Endometrium (tissue), 2 donors: ENCODE measurements around the gene MOK.

Experiments used
- FAIRE-seq: peaks from 2 replicates; lab custom pipeline; 2012; peaks lifted over from hg19 to GRCh38; lab: Jason Lieb, UNC
- donor health status: control.
- donor health status: control.

Gene MOK

DNA sequence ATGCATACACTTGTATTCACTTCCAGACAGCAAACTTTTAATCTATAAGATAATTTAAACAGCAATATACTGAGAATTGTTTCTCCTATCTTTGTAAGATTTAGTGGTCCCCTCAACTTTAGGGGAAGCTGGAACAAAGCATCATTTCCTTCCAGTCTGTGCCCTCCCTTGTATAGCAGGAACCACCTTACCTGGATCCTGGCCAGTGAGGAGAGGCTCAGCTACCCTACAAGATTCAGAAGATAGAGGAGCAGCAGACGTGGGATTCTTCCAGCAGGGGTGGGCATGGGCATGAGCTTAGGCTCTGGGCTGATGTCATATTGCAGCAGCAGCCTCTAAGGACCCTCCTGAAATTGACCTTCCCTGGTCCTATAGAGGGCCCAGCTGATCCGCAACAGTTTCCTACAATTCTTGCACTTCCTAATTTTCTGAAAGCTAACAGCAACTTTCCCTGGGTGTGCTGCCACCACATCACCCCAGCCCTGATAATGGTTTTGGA is 21.3 kb downstream of the MOK start:
- no peak for FAIRE-seq

DNA sequence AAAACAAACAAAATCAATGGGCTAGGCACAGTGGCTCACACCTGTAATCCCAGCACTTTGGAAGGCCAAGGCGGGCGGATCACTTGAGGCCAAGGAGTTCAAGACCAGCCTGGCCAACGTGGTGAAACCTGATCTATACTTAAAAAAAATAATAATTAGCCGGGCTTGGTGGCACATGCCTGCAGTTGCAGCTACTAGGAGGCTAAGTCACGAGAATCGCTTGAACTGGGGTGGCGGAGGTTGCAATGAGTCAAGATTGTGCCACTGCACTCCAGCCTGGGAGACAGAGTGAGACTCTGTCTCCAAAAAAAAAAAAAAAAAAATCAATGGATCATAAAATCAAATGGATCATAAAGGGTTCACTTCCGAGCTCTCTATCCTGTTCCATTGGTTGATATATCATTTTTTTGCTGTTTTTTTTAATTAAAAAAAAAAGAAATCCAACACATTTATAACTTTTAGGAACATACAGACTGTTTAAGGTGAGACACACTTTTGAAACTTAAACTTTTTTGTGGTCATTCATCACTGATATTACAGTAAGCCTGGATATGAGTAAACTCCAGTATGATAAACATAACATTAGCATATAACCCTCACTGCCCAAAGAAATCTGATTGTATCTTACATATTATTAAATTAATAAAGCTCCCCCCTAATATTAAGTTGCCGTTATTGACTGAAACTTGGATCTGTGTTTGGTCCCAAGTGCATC is 22.1 kb downstream of the MOK start:
- FAIRE-seq: no peak

DNA sequence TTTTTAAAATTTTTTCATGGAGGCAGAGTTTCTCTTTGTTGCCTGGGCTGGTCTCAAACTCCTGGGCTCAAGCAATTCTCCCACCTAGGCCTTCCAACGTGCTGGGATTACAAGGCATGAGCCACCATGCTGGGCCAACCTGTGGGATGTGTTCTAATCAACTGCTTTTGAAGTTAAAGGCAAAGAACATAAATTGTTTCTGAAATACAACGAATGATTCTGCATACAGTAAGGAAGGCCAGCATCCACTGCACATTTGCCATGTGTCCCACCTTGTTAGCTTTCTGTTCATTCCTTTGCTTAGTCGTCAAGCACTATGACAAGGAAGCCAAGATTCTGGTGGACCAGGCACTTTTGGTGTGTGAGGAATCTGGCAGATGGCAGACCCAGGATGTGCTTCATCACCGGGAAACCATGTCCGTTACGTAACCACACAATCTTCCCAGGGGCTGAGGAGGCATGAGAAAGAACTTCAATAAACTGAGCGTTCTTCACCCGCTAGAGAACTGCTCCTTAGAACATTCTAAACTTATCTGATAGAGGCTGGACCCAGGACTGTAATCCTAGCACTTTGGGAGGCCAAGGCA is 24.5 kb downstream of the MOK start:
- no peak for FAIRE-seq

DNA sequence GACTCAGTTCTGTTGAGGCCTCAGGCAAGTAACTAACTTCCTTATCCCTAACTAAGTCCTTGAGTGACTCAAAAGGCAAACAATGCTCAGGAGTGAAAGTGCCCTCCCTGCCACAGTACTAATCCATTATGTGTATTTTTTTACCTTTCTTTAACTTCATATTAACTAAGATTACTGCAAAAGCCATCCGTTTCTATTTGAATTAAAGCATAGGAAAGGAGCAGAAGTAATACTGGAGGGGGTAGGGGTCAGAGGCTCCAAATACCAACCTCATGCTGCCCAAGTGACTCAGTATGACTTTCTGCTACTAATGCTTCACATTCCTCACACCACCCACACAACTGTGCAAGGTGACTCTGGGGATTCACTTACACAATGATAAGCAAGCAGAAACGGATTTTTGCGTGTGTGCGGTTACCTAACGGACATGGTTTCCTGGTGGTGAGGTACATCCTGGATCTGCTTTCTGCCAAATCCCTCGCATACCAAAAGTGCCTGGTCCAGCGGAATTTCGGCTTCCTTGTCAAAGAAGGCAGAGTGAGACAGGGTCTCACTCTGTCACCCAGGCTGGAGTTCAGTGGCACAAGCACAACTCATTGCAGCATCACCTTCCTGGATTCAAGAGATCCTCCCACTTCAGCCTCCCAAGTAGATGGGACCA is 25.1 kb downstream of the MOK start:
- FAIRE-seq: no peak

DNA sequence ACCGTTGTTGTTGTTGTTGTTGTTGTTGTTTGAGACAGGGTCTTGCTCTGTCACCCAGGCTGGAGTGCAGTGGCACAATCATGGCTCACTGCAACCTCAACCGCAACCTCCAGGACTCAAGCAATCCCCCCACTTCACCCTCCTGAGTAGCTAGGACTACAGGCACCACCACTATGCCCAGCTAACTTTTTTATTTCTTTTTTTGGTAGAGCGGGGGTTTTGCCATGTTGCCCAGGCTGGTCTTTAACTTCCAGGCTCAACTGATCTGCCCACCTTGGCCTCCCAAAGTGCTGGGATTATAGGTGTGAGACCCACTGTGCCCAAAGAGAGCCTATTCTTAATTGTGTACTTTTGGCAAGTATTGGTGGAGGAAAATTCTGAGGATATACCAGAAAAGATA is 25.7 kb downstream of the MOK start:
- FAIRE-seq: no peak

DNA sequence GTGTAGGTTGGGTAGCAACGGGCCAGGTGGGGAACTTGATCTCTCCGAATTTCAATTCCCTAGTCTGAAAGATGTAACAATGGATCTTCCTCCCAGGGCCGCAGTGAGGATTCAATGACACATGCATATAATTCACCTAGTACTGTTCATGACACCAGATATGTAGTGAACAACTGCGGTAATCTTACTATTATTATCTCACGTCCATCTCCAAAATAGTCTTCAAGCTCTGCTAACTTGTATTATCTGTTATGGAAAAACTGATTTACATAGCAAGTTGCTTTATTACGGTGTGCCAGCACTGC is 26.4 kb downstream of the MOK start:
- no peak for FAIRE-seq

DNA sequence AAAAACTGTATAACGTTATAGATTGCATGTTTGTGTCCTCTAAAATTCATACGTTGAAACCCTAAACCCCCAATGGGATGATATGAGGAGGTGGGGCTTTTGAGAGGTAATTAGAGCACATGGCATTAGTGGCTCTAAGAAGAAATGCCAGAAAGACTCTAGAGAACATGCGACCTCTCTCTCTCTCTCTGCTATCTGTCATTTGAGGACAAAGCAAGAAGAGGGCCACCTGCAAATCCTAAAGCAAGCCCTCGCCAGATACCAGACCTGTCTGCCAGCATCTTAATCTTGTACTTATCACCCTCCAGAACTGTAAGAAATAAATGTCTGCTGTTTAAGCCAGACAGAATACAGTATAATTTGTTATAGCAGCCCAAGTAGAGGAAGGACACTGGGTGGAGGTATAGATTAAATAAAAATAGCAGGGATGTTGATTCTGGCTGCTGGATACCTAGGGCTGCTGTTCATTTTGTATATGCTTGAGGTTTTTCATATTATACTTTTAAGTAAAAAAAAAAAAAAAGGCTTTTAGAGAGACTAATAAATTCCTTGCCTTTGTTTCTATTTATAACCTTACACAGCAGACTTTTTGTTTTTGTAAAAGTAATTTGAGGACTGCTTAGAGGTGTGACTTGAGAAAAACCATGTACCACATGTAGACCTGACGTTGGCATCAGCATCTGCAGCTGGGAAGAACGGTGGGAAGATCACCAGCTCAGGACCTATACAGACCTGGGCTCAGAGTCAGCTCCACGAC is 26.9 kb downstream of the MOK start:
- FAIRE-seq: no peak

DNA sequence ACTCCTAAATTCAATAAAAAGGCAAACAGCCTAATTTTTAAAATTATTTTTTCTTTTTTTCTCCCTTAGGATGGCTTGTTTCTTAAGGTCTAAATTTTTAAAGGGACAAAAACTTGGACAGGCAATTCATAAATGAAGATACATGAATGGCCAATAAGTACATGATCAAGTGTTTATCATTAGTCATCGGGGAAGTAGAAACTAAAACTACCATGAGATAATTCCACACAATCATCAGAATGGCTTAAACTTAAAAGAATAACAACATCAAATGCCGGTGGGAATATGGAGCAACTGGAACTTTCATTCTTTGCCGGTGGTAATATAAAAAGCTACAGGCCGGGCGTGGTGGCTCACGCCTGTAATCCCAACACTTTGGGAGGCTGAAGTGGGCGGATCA is 29.1 kb downstream of the MOK start:
- FAIRE-seq: no peak

DNA sequence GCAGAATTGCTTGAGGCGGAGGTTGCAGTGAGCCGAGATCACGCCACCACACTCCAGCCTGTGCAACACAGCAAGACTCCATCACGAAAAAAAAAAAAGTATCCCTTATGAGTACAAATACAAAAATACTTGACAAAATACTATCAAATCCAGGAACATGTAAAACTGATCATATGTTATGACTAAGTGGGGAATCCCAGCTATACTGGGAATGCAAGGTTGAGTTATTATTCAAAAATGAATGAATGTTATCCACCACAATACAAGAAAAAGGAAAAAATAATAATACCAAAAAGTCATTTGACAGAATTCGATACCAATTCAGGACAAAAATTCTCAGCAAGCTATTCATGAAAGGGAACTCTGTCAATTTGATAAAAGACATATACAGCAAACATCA is 32.6 kb downstream of the MOK start:
- FAIRE-seq: no peak

DNA sequence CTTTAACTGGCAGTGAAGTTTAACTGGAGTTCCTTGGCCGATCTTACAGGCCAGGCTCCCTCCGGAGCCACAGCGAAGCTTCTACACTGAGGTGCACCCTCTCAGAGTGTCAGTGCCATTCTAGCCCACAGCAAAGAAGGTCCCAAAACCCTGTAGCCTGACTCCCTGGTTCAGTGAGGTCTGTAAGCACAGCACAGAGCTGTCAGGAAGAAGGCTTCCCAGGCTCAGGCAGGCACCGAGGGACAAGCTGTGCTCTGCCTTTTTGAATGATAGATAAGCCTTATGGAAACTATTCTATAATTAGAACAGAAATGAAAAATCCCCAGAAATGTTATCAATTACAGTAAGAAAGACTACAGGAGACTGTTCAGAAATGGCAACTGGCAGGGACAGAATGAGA is 40.2 kb downstream of the MOK start:
- FAIRE-seq: no peak

DNA sequence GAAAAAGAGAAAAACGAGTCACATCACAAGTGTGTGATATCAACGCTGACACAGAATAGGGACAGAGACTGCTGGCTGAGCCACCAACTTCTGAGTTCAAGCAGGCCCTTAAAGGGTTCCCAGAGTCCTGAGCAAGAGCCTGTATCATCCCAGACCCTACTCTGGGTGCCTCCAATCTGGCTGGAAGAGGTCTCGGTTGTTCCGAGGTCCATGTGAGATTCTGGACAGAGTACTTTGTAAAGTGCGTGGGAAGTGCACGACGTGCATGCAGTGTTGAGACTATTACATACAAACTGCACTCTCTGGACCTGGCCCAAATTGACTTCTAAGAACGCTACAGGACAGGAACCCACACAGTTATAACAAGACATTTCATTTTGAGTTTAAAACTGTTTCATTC is 40.6 kb downstream of the MOK start:
- no peak for FAIRE-seq

DNA sequence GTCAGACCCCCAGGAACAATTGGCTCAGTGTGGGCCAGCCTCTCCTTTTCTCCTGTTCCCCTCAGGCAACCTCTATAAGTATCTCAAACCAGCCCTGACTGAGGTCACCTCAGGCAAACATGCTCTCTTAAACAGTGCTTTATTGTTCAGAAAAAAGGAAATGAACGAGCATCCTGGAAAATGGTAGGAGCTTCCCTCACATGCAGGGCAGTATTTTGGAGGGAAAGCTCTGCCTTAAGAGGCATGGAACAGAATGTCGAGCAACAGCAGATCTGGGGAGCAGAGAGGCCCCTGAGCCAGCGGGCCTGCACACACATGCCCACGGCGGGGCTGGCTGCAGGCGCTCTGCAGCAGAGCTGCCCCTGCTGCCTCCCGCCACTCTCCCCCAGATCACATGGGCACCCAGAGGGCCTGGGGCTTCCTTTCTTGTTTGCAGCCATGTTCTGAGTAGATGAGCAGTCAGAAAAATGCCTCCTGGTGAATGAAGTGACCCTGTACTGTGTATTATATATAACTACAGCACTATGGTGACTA is 42.0 kb downstream of the MOK start:
- FAIRE-seq: no peak

DNA sequence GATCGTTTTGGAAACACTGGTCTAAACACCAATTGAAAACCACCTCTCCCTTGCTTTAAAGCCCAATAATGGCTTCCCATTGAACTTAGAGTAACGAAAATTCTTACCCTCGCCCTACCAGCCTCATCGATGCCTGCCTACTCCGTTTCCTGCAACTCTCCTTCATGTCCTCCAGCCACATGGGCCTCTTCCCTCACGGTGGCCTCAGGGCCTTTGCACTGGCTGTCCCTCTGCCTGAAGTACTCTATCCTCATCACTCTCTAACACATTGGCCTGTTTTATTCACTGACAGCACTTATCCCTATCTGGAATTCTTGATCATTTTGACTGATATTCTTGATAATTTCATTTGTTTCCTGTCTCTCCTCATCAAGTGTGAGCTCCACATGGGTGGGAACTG is 46.8 kb downstream of the MOK start:
- no peak for FAIRE-seq

DNA sequence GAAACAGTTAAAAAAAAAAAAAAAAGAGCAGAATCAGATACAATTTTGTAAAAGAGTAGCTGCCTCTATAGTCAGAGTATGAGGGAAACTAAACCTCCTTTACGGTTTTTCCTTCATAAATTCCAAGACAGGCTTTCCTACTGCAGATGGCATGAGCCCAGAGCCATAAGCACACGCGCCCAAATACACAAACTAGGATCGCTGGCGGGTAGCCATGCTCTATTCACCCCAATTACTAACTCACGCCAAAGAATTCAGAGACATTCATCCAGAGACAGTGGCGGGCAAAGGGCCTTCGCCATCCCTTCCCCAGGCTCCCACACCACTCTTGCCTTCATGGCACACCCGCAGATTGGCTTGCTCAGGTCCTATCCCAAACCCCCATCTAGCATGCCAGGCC is 48.2 kb downstream of the MOK start:
- no peak for FAIRE-seq

DNA sequence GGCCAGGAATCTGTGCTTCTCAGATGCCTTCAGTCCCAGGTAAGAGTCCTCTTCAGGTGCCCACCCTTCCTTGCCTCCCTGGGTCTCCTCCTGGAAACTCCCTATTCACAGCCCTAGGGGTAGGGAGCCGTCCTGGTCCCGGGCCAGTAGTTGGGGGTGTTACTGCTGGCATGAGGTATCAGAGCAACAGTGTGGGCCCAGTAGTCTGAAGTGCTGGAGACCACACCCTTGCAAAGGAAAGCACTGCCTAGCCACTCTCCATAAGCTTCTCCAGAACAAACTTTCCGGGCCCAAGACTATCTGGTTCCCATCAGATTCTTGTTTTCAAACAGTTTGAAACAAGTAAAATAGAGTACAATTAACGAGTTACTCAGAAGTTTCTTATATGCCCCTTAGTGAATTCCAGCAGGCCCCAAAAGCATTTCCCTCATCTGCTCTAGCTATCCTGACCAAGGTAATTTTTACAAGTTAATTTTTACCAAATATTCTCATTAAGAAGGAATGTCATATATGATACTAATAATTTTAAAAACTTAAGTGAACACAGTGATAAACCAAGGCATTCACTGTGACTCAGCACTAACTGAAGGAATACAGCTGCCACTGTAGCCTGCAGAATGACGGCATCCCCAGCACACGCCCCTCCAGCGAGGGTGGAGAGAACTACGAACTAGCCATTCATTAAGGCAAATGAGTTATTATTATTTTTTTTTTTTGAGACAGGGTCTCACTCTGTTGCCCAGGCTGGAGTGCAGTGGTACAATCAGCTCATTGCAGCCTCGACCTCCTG is 49.4 kb downstream of the MOK start:
- no peak for FAIRE-seq

DNA sequence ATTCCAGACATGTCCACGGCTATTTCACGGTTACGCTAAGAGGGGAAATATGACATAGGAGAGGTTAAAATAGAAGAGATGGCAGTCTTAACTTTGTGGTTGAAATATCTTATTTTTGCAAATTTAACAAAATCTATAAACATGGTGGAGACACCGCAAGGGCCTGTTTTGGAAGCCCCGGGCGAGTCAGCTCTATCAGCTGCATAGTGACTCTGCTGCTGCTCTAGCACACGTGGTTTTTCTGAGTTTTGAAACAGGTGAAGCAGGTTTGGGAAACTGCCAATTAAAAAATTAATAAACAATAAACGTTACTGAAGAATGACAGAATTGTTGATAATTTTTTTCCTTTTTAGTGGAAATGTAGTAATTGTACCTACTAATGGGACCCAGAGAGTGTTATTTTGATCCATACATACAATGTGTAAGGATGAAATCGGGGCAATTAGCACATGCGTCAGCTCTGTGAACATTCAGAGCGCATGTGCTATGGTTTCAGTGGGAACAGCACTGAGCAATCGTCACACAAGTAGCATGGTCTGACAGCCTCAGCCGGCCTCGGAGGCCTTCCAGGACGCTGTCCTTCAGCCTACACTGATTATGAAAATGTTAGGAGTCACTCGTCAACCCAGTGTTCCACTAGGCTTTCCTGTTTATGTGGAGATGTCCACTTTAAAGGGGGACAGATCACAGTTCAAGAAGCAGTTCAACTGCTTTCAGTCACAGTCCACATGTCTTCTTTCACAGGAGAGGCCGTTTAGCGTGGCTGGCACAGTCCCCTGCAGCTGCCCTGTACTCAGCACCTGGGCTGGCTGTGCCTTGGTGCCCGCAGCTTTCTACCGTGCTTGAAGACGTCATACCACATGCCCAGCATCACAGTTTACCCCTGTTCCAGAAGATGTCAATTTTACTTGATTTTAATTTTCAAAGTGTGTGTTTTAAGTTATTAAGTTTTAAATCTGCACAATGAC is 51.8 kb downstream of the MOK start:
- no peak for FAIRE-seq

DNA sequence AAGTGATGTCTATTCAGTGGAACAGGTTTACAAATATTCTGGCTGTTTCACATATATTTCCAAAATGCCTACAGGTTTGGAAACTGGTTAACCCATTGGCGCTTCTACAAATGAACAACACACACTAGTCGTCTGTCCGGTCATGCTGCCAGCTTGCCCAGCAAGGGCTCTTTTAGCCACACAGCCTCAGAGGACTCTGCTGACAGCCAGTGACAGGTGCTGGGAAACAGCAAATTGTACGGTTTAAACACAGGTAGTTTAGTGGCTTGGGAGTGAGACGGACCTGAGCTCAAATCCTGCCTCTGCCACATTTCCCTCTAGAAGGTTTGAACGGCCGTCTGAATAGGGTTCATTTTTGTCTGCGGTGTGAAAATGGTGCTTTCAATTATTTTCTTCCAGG is 53.8 kb downstream of the MOK start:
- FAIRE-seq: no peak

DNA sequence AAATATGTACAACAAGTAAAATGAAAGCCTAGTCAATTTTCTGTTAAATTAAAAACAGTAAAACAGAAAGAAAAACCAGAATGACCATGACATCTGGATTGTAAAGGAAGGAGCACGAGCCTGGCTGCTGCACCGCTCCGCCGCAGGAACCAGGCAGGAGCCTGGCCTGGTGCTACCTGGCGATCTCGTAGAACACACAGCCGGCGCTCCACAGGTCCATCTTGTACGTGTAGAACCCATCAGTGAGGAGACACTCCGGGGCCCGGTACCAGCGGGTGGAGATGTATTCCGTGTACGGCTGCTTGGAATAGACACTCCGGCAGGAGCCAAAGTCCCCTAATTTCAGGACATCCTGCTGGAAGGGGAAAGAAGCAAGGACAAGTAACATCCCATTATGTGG is 54.3 kb downstream of the MOK start:
- no peak for FAIRE-seq

DNA sequence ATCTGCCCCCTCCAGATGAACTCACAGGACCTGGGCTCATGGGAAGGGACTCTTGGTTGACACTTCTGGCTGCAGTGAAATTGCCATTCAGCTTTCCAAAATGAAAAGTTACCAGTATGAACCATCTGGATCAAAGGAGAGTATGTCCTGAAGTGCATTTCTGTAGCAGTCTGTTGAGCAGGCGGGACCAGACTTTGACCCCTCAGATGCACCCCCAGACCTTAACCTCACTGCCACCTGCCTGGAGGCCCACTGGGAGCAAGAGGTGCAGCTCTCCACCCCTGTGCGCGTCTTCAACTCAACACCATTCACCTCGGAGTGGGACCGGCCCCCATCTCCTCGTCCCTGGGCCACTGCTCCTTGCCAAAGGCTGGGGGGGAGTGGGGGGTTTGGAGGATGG is 55.0 kb downstream of the MOK start:
- no peak for FAIRE-seq

DNA sequence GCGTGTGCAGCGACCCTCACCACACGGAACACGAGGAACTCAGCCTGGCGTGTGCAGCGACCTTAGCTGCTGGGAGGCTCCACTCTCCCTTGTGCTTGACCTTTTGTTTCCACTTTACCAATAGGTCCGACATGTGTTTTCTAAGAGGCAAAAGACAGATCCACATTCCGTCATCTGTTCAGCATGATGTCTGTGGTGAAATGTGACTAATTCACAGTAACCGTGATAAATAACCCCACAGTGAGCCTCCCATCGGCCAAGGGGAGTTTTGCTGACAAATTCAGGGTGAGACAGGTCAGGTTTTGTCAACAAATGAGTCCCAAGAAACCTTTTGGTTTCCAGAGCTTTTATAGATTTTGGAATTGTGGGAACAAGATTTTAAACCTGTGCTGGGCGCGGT is 55.9 kb downstream of the MOK start:
- FAIRE-seq: no peak

DNA sequence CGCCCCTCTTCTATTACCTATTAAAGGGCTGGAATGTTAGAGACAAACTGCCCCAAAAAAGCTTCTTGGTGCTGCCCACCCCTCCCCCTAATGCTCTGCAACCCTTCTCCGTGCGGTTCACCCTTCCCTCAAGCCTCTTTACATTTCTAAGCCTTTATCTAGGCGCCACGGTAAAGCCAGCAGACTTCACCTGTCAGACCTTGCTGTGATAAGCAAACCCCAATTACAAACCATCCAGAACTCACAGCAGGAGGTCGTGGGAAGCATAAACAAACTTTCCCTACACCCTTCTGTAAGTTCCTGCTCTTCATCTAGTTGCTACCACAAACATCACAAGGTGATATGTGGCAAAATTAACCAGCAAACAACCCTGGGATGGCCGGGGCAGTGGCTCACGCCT is 56.8 kb downstream of the MOK start:
- FAIRE-seq: no peak
